ENCODE measurements around the gene CHN1.

The CHN1 gene

DNA sequence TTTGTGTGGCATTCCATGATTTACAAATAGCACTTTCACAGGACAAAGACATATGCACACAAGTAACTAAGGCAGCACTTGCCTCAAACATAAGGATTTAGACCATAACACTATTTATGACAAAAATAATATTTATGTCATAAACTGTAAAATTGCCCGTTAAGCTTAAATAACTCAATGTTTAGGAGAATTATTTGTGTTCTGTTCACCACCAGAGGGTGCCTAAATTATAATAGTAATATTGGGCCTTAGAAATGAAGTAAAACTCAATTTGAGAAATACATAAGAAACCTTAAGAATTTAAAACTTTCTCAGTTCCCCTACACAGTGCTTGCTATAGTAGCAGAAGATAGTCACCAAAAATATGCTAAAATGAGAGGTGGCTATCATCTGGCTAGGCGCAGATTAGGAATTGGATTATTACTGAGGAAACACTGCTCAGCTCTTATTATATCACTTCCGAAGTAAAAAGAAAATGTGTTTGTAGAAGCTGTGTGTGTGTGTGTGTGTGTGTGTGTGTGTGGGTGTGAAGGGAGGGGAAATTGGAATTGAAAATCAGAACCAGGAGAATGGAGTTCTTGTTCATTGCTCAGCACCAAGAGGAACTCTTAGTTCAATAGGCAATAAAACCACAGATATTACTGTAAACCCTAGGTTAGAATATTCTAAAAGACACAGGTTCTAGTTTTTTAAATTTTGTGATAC is 4.9 kb upstream of the CHN1 start:
- DNase-seq (ENCODE audit: low spot score) = no peak

DNA sequence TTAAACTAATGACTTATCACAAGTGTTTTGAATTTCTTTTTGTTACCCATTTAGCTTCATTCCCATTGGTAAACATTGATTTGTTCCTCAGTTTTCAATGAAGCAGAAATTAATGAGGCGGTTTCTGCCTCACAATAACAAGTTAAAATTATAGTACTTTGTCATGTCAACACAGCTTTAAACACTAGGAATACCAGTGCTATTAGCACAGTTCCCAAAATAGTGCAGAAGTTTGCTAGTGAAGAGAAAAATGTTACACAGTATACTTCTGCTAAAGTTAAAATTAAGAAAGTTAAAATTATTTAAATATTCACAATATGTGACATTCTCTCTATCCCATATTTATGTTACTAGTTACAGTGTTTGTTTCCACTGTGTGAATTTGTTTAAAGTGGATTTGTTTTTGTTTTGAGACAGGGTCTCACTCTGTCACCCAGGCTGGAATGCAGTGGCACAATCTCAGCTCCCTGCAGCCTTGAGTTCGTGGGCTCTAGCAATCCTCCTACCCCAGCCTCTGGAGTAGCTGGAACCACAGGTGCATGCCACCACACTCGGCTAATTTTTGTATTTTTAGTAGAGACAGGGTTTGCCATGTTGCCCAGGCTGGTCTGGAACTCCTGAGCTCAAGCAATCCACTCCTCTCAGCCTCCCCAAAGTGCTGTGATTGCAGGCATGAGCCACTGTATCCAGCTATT is 3.8 kb upstream of the CHN1 start:
- DNase-seq (ENCODE audit: low spot score) = no peak

DNA sequence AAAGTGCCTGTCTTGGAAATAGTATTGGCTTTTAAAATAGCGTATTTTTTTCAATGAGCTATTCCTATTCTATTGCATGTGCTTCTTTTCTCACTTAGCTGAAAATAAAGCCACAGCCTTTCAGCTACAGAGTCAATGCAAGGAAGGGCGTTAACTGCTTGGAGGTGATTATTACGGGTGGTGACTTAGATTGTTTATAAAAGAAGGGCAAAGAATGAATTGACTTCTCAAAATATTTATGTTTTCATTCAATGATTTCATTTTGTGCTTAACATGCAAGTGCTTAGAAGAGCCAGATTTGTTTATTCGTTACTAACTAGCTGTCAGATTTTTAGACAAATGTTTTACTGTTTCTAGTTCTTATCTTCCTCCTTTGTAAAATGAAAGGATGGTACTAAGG is 2.8 kb upstream of the CHN1 start:
- no peak for DNase-seq (ENCODE audit: low spot score)

DNA sequence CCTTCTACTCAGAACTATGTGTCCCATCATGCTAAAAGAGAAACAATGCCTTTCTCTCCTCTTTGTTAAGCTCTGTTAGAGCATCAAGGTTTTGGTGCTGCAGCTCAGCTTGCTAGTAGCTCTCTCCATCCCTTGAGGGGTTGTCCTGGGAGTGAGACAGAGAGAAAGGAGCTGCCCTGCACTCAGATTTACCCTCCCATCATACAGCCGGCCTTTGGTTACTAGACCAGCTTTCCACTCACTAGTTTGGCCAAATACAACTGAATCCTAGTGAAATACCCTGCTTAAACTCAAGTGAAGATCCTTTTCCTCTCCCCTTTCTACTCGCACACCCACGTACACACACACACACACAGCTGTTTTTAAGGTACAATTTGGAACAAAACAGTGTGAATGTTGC is 2.3 kb upstream of the CHN1 start:
- no peak for DNase-seq (ENCODE audit: low spot score)

DNA sequence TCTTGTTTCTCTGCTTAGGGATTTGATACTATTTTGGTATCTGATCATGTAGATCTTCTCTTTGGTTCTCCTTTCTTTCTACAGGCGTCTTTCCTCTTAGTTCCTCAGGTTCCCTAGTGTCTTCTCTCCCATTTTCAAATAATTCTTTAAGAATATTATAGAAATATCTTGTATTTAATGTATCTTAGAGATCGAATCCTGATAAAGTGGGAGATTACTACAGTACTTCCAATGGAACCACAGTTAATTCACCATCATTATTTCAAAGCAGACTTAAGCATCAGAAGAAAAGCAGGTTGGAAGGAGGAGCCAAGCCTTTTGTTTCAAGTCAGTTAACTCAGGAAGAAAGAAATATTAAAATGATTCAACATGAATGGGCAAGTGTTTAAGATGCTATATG is 1.1 kb upstream of the CHN1 start:
- no peak for DNase-seq (ENCODE audit: low spot score)

DNA sequence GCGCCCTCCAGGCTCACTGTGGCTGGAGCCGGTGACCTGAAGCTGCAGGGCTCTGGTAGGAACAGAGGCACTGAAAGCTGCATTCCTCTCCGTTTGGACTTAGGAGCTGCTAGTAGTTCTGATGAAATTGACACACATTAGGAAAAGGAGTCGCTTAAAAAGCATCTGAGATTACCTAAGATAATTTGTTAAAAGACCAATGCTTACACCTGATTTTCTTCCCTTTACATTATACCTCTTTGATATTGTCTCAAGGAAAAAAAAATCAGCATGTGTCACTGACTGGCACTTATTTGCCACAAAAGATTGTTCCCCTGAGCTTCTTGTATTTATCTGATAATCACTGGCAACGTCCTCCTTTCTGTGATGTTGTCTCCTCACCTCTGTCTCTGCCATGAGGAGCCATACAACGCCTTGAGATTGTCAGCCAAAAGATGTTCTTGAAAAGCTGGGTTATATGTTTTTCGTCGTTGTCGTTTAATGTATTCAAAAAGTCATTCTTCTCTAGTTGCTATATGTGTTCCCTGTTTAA is 618 bp upstream of the CHN1 start:
- DNase-seq (ENCODE audit: low spot score) = no peak

DNA sequence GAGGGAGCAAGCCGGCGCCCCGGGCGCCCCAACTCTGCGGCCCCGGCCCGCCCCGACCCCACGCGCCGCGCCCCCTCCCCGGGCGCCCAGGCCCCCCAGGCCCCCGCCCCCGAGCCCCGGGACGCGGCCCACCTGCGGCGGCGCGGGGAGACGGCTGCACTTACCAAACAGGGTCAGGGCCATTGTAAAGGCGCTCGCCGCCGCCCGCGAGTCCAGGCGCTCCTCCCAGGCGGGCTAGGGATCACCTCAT is 526 bp downstream of the CHN1 start:
- no peak for DNase-seq (ENCODE audit: low spot score)

DNA sequence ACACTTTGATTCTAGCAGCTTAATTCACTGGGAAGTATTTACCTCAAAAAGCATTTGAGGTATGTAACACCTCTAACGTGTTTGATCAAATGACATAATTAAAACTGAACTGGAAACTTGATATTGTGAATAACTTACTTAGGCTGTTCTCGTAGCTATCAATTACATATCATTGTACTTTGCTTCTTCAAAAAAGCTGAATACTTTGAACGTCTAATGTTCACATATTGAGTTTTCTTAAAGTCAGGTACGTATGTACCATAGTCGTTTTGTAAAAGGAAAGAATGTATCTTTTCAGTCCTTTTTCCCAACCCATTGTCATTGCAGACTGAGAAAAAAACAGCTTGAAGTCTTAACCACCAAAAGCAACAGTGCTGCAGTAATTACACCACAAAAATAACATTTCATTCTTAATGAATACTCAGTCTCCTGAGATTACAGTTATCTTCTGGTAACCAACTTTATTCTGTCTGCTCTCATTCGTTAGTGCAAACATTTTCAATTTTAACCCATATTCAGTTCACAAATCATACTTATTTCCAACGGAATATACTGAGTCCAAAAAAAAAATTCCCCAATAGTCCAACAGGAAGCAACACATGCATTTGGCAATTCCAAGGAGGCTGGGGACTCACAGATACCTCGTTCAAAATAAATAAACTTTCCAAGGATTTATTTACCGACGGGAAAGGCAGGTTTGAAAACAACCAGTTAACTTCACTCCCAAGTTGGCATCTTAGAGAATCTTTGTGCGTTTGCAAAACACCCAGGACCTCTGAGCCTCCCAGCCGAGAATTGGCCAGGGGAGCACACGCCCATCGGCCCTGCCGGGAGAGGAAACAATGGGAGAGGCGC is 1.1 kb downstream of the CHN1 start:
- no peak for DNase-seq (ENCODE audit: low spot score)

DNA sequence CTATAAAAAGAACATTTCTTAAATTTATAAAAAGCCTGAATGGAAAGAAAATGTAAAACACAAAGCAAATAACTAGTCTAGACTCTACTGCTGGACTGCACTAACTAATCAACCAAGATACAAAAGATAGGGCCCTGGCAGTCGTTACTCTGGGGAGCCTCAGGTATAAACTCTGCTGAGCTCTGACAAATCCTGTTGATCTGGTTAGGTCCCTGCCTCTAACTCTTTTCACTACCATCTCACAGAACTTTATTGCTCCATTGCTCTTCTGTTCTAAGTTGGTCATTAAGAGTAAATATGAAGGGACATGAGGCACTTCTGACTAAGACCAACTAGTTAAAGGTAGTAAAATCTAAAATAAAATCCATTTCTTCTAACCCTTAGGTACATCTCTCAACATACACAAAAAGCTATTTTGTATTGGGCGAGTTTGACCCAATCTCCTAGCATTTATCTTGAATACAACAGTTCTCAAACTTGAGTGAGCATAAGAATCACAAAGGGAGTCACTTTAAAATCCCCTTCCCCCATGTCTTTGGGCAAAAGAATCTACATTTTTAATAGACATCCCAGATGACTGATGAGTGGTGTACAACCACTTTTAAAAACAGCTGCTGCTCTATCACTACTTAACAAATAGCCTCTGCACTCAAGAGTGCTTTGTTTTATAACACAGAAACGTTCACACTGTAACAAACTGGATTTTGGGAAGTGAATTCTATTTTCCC is 2.5 kb downstream of the CHN1 start:
- DNase-seq (ENCODE audit: low spot score) = no peak

DNA sequence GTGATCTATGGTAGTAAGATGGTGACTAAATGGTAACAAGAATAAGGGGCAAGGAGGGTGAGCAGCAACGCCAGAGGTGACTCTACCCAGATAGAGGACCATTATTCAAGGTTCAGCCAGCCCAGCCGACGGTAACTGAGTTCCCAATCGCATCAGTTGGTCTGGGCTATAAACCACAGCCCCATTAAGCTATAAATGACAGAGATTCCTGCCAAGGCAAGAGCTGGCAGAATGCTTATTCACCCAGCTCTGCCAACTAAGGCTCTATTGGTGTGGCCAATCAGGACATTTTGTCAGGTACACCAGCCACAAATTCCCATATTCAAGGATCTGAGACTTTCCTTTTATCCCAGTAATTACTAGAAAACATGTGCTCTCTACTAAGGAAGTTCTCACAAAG is 3.6 kb downstream of the CHN1 start:
- DNase-seq (ENCODE audit: low spot score) = no peak

DNA sequence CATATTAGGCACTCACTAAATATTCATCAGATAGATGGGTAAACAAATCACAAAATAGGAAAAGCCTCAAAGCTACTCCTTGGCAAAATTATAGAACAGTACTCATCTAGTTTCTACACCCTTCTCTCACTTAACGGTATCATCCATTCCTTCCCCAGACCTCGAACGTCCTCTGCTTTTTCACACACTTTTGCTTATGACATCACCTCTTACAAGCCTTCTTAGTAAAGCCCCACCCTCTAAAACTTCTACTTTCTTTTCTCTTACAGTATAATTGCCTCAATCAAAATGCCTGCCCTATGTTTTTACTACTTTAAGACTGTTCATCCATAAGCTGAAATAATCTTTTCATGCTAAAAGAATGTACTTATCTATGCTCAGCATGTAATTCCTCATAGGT is 8.1 kb downstream of the CHN1 start:
- no peak for DNase-seq (ENCODE audit: low spot score)

DNA sequence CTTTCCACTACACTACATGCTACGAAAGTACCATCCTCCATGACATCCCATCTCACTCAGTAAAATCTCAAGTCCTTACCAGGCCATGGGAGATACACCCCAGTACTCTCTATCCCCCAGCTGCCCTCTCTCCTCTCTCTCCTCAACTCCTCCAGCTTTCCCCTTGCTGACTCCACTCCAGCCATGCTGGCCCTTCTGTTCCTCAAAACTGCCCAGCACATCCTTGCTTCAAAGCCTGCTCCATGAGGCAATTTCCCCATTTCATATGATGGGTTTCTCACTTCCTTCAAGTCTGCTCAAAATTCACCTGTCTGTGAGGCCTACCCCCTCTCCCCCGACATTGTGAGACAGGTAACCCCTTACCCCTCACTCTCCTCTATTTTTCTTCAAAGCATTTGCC is 8.6 kb downstream of the CHN1 start:
- DNase-seq (ENCODE audit: low spot score) = no peak

DNA sequence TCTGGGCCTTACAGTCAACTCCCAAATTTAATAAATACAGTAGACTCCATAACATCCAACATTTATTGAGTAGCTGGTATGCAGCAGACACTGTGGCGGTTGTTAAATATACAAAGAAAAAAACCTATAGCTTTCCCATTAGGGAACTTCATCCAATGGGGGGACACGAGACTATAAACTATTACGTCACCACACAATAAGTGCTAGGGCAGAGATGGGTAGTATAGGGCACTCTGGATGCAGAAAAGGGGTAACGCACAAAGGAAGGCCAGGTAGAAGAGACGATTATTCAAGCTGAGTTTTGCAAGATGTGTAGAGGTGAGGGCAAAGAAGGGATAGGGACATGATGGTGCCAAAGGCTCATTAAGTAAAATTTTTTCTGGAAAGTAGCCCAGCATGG is 10.8 kb downstream of the CHN1 start:
- DNase-seq (ENCODE audit: low spot score) = no peak

DNA sequence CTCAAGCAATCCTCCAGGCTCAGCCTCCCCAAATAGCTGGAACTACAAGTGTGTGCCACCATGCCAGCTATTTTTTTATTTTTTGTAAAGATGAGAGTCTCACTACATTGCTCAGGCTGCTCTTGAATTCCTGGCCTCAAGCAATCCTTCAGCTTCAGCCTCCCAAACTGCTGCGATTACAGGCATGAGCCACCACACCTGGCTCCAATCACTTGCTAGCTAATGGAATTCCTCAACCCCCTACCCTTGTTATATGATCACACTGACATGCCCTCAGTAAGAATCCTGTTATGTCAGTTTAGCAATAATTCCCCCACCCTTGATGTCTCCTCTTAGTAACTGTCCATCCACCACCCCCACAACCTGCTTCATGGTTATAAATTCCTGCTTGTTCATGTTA is 12.3 kb downstream of the CHN1 start:
- DNase-seq (ENCODE audit: low spot score) = no peak

DNA sequence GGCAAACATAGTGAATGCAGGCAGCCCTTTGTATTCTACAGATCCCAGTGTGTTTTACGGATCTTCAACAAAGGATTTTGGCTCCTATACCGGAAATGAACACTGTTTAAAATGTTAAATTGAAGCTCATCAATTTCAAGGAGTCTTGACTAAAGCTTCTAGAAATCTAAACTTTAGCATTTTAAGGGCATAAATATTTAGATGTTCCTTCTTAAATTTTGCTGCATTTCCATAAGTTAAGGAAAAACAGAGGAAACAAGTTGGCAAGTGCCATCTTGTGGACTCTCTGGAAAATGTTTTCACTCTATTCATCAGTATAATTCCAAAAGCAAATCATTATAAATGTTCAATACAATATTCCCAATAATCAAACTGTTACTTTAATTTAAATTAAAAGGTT is 19.6 kb downstream of the CHN1 start:
- DNase-seq (ENCODE audit: low spot score) = no peak

DNA sequence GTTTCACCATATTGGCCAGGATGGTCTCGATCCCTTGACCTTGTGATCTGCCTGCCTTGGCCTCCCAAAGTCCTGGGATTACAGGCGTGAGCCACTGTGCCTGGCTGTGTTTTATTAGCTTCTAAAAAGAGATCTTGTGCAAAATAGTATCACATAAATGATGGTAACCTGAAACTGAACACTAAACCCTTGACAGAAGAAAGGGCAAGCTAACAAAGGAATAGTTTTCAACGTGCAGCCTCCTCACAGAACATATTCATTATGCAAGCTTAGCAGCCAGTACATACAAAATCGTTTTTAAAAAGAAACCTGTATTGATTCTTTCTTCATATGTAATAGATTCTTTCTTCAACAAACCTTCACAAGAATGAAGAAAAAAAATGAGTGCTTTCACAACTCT is 20.6 kb downstream of the CHN1 start:
- no peak for DNase-seq (ENCODE audit: low spot score)

DNA sequence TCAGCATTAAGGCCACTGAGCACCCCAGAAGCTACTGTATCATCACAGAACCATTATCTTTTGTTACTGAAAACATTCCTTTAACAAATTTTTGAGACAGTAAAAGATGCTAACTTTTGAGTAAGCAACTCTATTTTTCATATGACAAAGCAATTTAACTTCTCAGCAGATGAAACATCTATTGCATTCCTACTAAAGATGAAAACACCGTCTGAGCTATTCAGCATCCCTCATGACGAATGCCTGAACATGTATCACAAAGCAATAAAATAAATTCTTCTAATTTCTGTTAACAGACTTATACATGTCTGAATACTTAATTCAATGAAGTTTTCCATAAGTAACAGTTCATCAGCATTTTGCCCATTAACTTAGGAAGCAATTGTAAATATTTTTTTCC is 23.9 kb downstream of the CHN1 start:
- DNase-seq (ENCODE audit: low spot score) = no peak

DNA sequence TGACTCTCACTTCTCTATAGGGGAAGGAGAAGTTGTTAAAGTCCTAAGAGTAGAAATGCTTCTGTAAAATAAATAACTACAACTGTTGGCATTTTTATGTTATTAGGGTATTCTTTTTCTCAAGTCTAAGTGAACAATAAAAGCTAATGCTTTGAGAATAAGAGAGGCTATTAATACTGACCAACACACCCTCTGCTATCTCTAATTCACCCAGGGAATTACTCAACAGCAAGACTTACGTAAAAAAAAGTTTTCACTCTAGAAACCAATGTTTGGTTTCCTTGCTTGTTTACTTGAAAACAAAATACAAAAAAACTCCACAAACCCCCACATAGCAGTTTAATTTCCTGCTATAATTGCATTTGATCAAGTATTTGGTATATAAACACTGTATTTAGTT is 25.2 kb downstream of the CHN1 start:
- DNase-seq (ENCODE audit: low spot score) = no peak

DNA sequence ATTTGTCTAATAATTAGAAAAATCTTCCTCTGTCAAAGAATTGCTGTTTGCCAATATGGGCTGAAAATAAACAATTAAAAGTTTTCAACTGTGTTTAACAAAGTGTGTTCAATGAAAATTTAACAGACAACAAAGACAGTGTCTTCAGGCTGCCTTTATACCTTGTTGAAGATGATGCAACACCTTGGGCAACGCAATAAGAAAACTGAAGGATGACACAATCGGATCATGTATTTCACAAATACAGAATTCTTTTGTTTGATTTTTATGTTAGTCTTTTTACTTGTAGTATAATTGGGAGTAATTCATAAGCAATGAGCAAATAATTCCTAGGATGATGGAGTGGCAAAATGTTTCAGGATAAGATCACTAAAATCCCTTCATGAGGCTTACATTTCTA is 27.8 kb downstream of the CHN1 start:
- no peak for DNase-seq (ENCODE audit: low spot score)

DNA sequence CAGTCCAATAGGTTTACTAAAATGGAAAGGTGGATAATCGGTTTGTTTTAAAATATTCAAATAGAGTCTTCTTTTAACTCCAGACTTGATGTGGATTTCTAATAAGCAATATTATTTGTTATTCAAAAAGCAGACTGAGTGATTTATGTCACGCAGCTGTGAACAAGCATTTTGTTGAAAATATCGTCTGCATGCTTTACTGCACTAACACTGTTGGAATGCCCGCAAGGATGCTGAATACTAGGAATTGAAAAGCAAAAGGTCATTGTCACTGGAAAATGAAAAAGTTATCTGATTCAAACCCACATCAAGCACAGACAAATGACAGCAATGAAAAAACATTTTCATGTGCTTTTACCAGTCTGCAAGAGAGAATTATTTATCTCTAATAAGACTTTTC is 31.1 kb downstream of the CHN1 start:
- DNase-seq (ENCODE audit: low spot score) = no peak

DNA sequence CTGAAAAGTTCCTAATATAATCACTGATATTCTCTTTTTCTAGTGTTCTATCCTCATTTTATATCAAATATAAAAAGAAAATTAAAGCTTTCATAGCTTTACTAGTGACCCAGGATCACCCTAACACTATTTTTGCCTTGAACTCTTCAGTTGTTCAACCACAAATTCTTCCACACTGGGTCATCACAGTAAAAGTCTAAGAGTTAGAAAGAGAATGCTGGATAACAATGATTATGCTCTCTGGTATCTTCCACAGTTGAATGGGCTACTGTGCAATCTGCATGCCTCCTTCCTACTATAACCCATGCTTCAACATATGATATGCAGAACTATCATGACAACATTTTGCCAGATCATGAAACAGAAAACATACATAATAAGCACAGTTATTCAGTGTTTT is 32.3 kb downstream of the CHN1 start:
- DNase-seq (ENCODE audit: low spot score) = no peak
